ENCODE measurements around the gene SSC5D.

Gene SSC5D

GRCh38 chr19:55563261-55563690 lies 75.0 kb downstream of the SSC5D start (continued):
- TF ChIP-seq ZFP30 (CRISPR knock-in tag; IDR thresholded peaks at IDR 0.05) (no peak), GLIS3 (CRISPR knock-in tag; IDR thresholded peaks at IDR 0.05) (no peak), OSR1 (CRISPR knock-in tag; IDR thresholded peaks at IDR 0.05) (no peak), ISL1 (CRISPR knock-in tag; IDR thresholded peaks at IDR 0.05) (no peak), PPARA (CRISPR knock-in tag; IDR thresholded peaks at IDR 0.05; ENCODE audit: borderline replicate concordance) (no peak), ESRRG (CRISPR knock-in tag; IDR thresholded peaks at IDR 0.05) (no peak), ZFP3 (CRISPR knock-in tag; IDR thresholded peaks at IDR 0.05) (no peak), RARB (CRISPR knock-in tag; IDR thresholded peaks at IDR 0.05) (no peak), TCF4 (CRISPR knock-in tag; IDR thresholded peaks at IDR 0.05; ENCODE audit: borderline replicate concordance) (no peak)

GRCh38 chr19:55566823-55567222 lies 78.6 kb downstream of the SSC5D start:
- no peak for TF ChIP-seq RARB (CRISPR knock-in tag; IDR thresholded peaks at IDR 0.05)
- no peak for TF ChIP-seq ISL1 (CRISPR knock-in tag; IDR thresholded peaks at IDR 0.05)
- no peak for TF ChIP-seq ESRRG (CRISPR knock-in tag; IDR thresholded peaks at IDR 0.05)
- TF ChIP-seq TOX (CRISPR knock-in tag; IDR thresholded peaks at IDR 0.05; ENCODE audit: borderline replicate concordance): no peak
- no peak for TF ChIP-seq POU6F1 (CRISPR knock-in tag; IDR thresholded peaks at IDR 0.05; ENCODE audit: borderline replicate concordance, low read depth)
- no peak for TF ChIP-seq ZFP30 (CRISPR knock-in tag; IDR thresholded peaks at IDR 0.05)
- no peak for TF ChIP-seq ZNF565 (CRISPR knock-in tag; conservative IDR thresholded peaks at IDR 0.05; ENCODE audit: low read depth)
- TF ChIP-seq OSR1 (CRISPR knock-in tag; IDR thresholded peaks at IDR 0.05): no peak
- no peak for TF ChIP-seq ZNF70 (CRISPR knock-in tag; IDR thresholded peaks at IDR 0.05)
- no peak for ATAC-seq

- ATAC-seq: no peak
- no peak for TF ChIP-seq GLIS3 (CRISPR knock-in tag; IDR thresholded peaks at IDR 0.05)
- TF ChIP-seq ESRRG (CRISPR knock-in tag; IDR thresholded peaks at IDR 0.05): no peak
- no peak for TF ChIP-seq ZNF8 (CRISPR knock-in tag; IDR thresholded peaks at IDR 0.05)
- no peak for TF ChIP-seq TSHZ2 (CRISPR knock-in tag; IDR thresholded peaks at IDR 0.05)
- TF ChIP-seq, protein P1, sequence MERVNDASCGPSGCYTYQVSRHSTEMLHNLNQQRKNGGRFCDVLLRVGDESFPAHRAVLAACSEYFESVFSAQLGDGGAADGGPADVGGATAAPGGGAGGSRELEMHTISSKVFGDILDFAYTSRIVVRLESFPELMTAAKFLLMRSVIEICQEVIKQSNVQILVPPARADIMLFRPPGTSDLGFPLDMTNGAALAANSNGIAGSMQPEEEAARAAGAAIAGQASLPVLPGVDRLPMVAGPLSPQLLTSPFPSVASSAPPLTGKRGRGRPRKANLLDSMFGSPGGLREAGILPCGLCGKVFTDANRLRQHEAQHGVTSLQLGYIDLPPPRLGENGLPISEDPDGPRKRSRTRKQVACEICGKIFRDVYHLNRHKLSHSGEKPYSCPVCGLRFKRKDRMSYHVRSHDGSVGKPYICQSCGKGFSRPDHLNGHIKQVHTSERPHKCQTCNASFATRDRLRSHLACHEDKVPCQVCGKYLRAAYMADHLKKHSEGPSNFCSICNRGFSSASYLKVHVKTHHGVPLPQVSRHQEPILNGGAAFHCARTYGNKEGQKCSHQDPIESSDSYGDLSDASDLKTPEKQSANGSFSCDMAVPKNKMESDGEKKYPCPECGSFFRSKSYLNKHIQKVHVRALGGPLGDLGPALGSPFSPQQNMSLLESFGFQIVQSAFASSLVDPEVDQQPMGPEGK (CRISPR knock-in tag; IDR thresholded peaks at IDR 0.05; ENCODE audit: borderline replicate concordance): no peak
- no peak for TF ChIP-seq CREB5 (CRISPR knock-in tag; IDR thresholded peaks at IDR 0.05; ENCODE audit: low read depth)
- TF ChIP-seq ZFP30 (CRISPR knock-in tag; IDR thresholded peaks at IDR 0.05): no peak
- no peak for TF ChIP-seq ISL1 (CRISPR knock-in tag; IDR thresholded peaks at IDR 0.05)
- TF ChIP-seq ZNF565 (CRISPR knock-in tag; conservative IDR thresholded peaks at IDR 0.05; ENCODE audit: low read depth): no peak
- no peak for TF ChIP-seq RARB (CRISPR knock-in tag; IDR thresholded peaks at IDR 0.05)
- no peak for TF ChIP-seq ZFP3 (CRISPR knock-in tag; IDR thresholded peaks at IDR 0.05)
- no peak for TF ChIP-seq BACH2 (CRISPR knock-in tag; IDR thresholded peaks at IDR 0.05; ENCODE audit: borderline replicate concordance)
- no peak for TF ChIP-seq TCF4 (CRISPR knock-in tag; IDR thresholded peaks at IDR 0.05; ENCODE audit: borderline replicate concordance)
These were observed 79.6 kb downstream of the SSC5D start for GRCh38 chr19:55567708-55568328.

Data from SK-N-SH treated with all-trans-retinoic acid at 6 μM for 48 hours (cell line).